ENCODE data around the gene IGSF9B. TPM values are rescaled to one million over a fixed set of nuclear protein-coding genes. Genes with fewer than 3 reads are reported as not detected.

IGSF9B gene
- total and polyA plus RNA-seq, 11 donors = 14.6 to 78.5 (median 38.3) TPM

- 0 to 50% (median 17%) methylated on average over 1 of the region's 1 CpG for WGBS, 4 donors
- Histone ChIP-seq H3K27me3 (no peaks in the 10 kb centered on the region), H3K9me3 (peaks cover 0 to 8% (median 0%) of the 10 kb centered on the region in 12 donors), H3K4me3 (no peak overlapping the region), H3K27ac (no peak overlapping the region), H3K36me3 (no peaks in the 10 kb centered on the region), H3K4me1 (peaks cover 0 to 6% (median 0%) of the 10 kb centered on the region in 12 donors)
- intact Hi-C loops (cut with DNase I) = no loop called here
- TF ChIP-seq CTCF (IDR thresholded peaks at IDR 0.05) = no peak
- no peak for TF ChIP-seq POLR2A (IDR thresholded peaks at IDR 0.05)
- DNase-seq (no peak), ATAC-seq (peak; percentile 51 to 75 (median 54))
Measured at GRCh38 chr11:133872160-133872559, 84.6 kb downstream of the IGSF9B start.

- intact Hi-C loops (cut with DNase I) = no loop called here
- Histone ChIP-seq H3K27me3 (peaks cover 0 to 15% (median 0%) of the 10 kb centered on the region in 9 donors), H3K36me3 (no peaks in the 10 kb centered on the region), H3K4me3 (no peak overlapping the region), H3K4me1 (peaks cover 0 to 3% (median 0%) of the 10 kb centered on the region in 12 donors), H3K27ac (no peak overlapping the region), H3K9me3 (no peaks in the 10 kb centered on the region)
- no peak for ATAC-seq
- DNase-seq = no peak
- TF ChIP-seq POLR2A (IDR thresholded peaks at IDR 0.05) (no peak), CTCF (IDR thresholded peaks at IDR 0.05) (no peak)
Measured at GRCh38 chr11:133867456-133867855, 89.3 kb downstream of the IGSF9B start.

GRCh38 chr11:133865466-133865865 lies 91.3 kb downstream of the IGSF9B start:
- no peak for TF ChIP-seq CTCF (IDR thresholded peaks at IDR 0.05)
- no peak for TF ChIP-seq POLR2A (IDR thresholded peaks at IDR 0.05)
- Histone ChIP-seq H3K4me1 (no peaks in the 10 kb centered on the region), H3K4me3 (no peak overlapping the region), H3K9me3 (no peaks in the 10 kb centered on the region), H3K27ac (no peak overlapping the region), H3K27me3 (peaks cover 0 to 18% (median 0%) of the 10 kb centered on the region in 9 donors), H3K36me3 (no peaks in the 10 kb centered on the region)
- WGBS, 4 donors = 89 to 97% (median 95%) methylated on average over 11 of the region's 11 CpGs
- no peak for ATAC-seq
- intact Hi-C loops (cut with DNase I) = no loop called here
- DNase-seq = no peak

GRCh38 chr11:133864756-133865155 lies 92.0 kb downstream of the IGSF9B start:
- no peak for TF ChIP-seq CTCF (IDR thresholded peaks at IDR 0.05)
- no peak for TF ChIP-seq POLR2A (IDR thresholded peaks at IDR 0.05)
- intact Hi-C loops (cut with DNase I) = no loop called here

More at GRCh38 chr11:133864756-133865155, 92.0 kb downstream of the IGSF9B start:
- H3K4me1 ChIP-seq = no peaks in the 10 kb centered on the region
- WGBS, 4 donors = 94 to 95% (median 95%) methylated on average over 14 to 26 of the region's 26 CpGs
- ATAC-seq (peak in 1 of 4 donors; percentile 20), DNase-seq (no peak)
- H3K27ac ChIP-seq = no peak overlapping the region
- no peaks in the 10 kb centered on the region for H3K9me3 ChIP-seq
- no peak overlapping the region for H3K4me3 ChIP-seq
- peaks cover 0 to 18% (median 0%) of the 10 kb centered on the region in 9 donors for H3K27me3 ChIP-seq
- no peaks in the 10 kb centered on the region for H3K36me3 ChIP-seq

Measured in heart left ventricle (tissue), 16 donors.